Endothelial cell of umbilical vein (primary cell): ENCODE results near the gene NHLRC4. TPM values are rescaled to one million over a fixed set of nuclear protein-coding genes. Genes with fewer than 3 reads are reported as not detected.

ENCODE experiments used
- BruUV-seq: library from RNA; stranded (reverse); fragments of 400-500 nt; replicated peaks from 2 replicates; lab custom pipeline; 2021; lab: Mats Ljungman, UMichigan
- CTCF ChIA-PET: fragments of 300-600, 350-600 bp; sonication (Branson Sonifier 250); formaldehyde crosslinking; loops from one replicate; lab custom pipeline; 2021; ENCODE audit warnings: antibody characterized with exemption, inconsistent platforms; lab: Charles Lee
- POLR2A ChIA-PET: fragments of 300-600, 350-600 bp; sonication (Branson Sonifier 250); formaldehyde crosslinking; loops from one replicate; lab custom pipeline; 2021; ENCODE audit warnings: antibody characterized with exemption, inconsistent platforms; lab: Charles Lee
- DNase-seq: peaks from one replicate; pipeline ENCODE4 v3.0.0-alpha.2; 2011; ENCODE audit warnings: low read depth, low spot score
- FAIRE-seq: peaks from 2 replicates; lab custom pipeline; 2011; peaks lifted over from hg19 to GRCh38; lab: Jason Lieb, UNC
- H2AFZ ChIP-seq: 2 replicates; pipeline ENCODE4 v1.6.0; 2012; ENCODE audit warnings: low read depth, low read length, control low read depth, inconsistent platforms
- H3K27ac ChIP-seq: 2 replicates; pipeline ENCODE4 v1.5.1; 2011; ENCODE audit warnings: low read depth, mild to moderate bottlenecking, control low read depth, low read length, moderate library complexity; ENCODE audit not compliant: insufficient read depth
- H3K27me3 ChIP-seq, 2 experiments: 2 replicates each; pipeline versions ENCODE4 v1.6.0 to v1.6.1; 2011; ENCODE audit warnings: low read length in 2 of 2, mixed read lengths in 1 of 2; ENCODE audit not compliant: control insufficient read depth in 2 of 2, insufficient read depth in 2 of 2
- H3K36me3 ChIP-seq, 2 experiments: 2 replicates in 1 of 2; 3 replicates in 1 of 2; pipeline ENCODE4 v1.5.1; 2011; ENCODE audit warnings: low read length in 2 of 2, mild to moderate bottlenecking in 1 of 2, moderate library complexity in 1 of 2; ENCODE audit not compliant: control insufficient read depth in 2 of 2, insufficient read depth in 2 of 2; ENCODE audit errors: extremely low read depth in 1 of 2
- H3K4me1 ChIP-seq: 3 replicates; pipeline ENCODE4 v1.5.1; 2011; ENCODE audit warnings: mild to moderate bottlenecking, low read length; ENCODE audit not compliant: control insufficient read depth, insufficient read depth; ENCODE audit errors: extremely low read depth
- H3K4me2 ChIP-seq: 2 replicates; pipeline ENCODE4 v1.6.1; 2011; ENCODE audit warnings: low read length, control low read depth, mixed read lengths; ENCODE audit not compliant: insufficient read depth
- H3K4me3 ChIP-seq, 3 experiments: fragments of 200-600 bp in 1 of 3; sonication (generic), shearing (Covaris generic) in 1 of 3; replicated peaks in 1 of 3; 2 replicates each; pipeline ENCODE4 v1.5.1; 2011 to 2016; ENCODE audit warnings: control low read depth in 3 of 3, low read length in 3 of 3, mild to moderate bottlenecking in 2 of 3, inconsistent platforms in 1 of 3, low read depth in 1 of 3, moderate library complexity in 1 of 3; ENCODE audit not compliant: insufficient read depth in 1 of 3
- H3K79me2 ChIP-seq: 2 replicates; pipeline ENCODE4 v1.6.0; 2012; ENCODE audit warnings: low read length, inconsistent platforms; ENCODE audit not compliant: control insufficient read depth, insufficient read depth
- H3K9ac ChIP-seq: replicated peaks from 2 replicates; pipeline ENCODE3; 2011; ENCODE audit warnings: low read length, control low read depth; ENCODE audit not compliant: insufficient read depth; ENCODE audit errors: extremely low read depth
- H3K9me1 ChIP-seq: replicated peaks from 3 replicates; pipeline ENCODE4 v1.6.0; 2011; ENCODE audit warnings: mild to moderate bottlenecking, low read length; ENCODE audit not compliant: control insufficient read depth, insufficient read depth; ENCODE audit errors: extremely low read depth
- H3K9me3 ChIP-seq: replicated peaks from 2 replicates; pipeline ENCODE4 v1.5.1; 2012; ENCODE audit warnings: low read length, inconsistent platforms; ENCODE audit not compliant: control insufficient read depth, insufficient read depth
- H4K20me1 ChIP-seq: replicated peaks from 2 replicates; pipeline ENCODE3; 2011; ENCODE audit warnings: mild to moderate bottlenecking, low read length; ENCODE audit not compliant: control insufficient read depth, insufficient read depth; ENCODE audit errors: extremely low read depth
- CTCF ChIP-seq, 2 donors: IDR thresholded peaks; 1 replicate in 1 of 2; 2 replicates in 1 of 2; pipeline ENCODE4 v1.5.1; 2011; ENCODE audit warnings: low read length in 2 of 2, mild to moderate bottlenecking in 2 of 2, moderate library complexity in 2 of 2, control low read depth in 1 of 2, inconsistent platforms in 1 of 2, low read depth in 1 of 2; ENCODE audit not compliant: insufficient read depth in 1 of 2; ENCODE audit errors: extremely low read depth in 1 of 2
- EZH2 ChIP-seq: IDR thresholded peaks from 2 replicates; pipeline ENCODE4 v1.6.1; 2012; ENCODE audit warnings: borderline replicate concordance, low read depth, mild to moderate bottlenecking, moderate library complexity, low read length, inconsistent platforms; ENCODE audit not compliant: severe bottlenecking
- FOS ChIP-seq: IDR thresholded peaks from 2 replicates; pipeline ENCODE4 v1.6.1; 2011; ENCODE audit warnings: mild to moderate bottlenecking, low read length, moderate library complexity, borderline replicate concordance; ENCODE audit not compliant: insufficient read depth
- GATA2 ChIP-seq: IDR thresholded peaks from 2 replicates; pipeline ENCODE4 v1.7.0; 2011; ENCODE audit warnings: low read depth, mild to moderate bottlenecking, moderate library complexity, mixed read lengths, low read length; ENCODE audit not compliant: insufficient read length, insufficient read depth
- JUN ChIP-seq: IDR thresholded peaks from 2 replicates; pipeline ENCODE4 v1.6.1; 2011; ENCODE audit warnings: borderline replicate concordance, low read depth; ENCODE audit not compliant: insufficient read length, insufficient read depth
- MAX ChIP-seq: IDR thresholded peaks from 2 replicates; pipeline ENCODE4 v1.6.1; 2011; ENCODE audit not compliant: insufficient read depth, insufficient read length
- MYC ChIP-seq: IDR thresholded peaks from one replicate; pipeline ENCODE4 v1.6.1; 2011; ENCODE audit warnings: mild to moderate bottlenecking, low read depth, low read length
- POLR2A ChIP-seq: IDR thresholded peaks from 2 replicates; pipeline ENCODE4 v1.6.1; 2012; ENCODE audit warnings: low read depth, mild to moderate bottlenecking, control low read depth, low read length
- POLR2AphosphoS5 ChIP-seq: IDR thresholded peaks from 2 replicates; pipeline ENCODE4 v1.6.1; 2012; ENCODE audit warnings: low read depth, mild to moderate bottlenecking, control low read depth, low read length, moderate library complexity; ENCODE audit not compliant: insufficient read depth
- dilution Hi-C: fragments of 300-500 bp; cut with MboI; formaldehyde crosslinking; loops from one replicate; pipeline ENCODE4 v1.15.0; 2019; ENCODE audit warnings: low sequenced_read_pairs; ENCODE audit not compliant: extremely low pct_ligation_motif_present
- intact Hi-C: fragments of 100-400 bp; cut with micrococcal nuclease; formaldehyde crosslinking; loops from one replicate; pipeline ENCODE4 v1.10.0; 2022
- polyA plus RNA-seq, 4 experiments: library from polyadenylated mRNA; depleted of rRNA in 3 of 4; stranded (reverse) in 3 of 4; unstranded in 1 of 4; fragments of >200 nt; gene quantifications; 2 replicates each; pipeline versions ENCODE4 v1.2.1 to v1.2.3, GENCODE V29; 2011 to 2012; ENCODE audit warnings: missing spikeins in 1 of 4
- total RNA-seq: library from RNA; stranded (reverse); gene quantifications from 2 replicates; pipeline ENCODE4 v1.2.3, GENCODE V29; 2021

The NHLRC4 gene
- total and polyA plus RNA-seq, 2 donors (not counting 3 experiments of a cell fraction or from before 2014, with no cell fraction given), result 0.73 to 0.94 TPM

DNA sequence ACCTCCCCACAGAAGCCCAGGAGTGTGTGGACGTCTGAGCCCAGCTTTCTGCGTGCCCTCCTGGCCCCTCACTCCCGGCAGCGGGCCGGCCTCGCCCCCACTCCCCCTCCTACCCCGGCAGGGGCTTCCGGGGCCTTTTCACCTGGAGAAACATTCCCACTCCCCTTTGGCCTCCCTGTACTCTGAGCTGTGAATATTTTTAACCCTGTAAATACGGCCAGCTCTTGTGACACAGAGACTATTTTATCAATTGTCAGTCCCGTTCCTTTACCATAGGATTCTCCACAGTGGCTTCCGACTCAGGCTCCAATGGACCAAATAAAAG lies 12.5 kb upstream of the NHLRC4 start:
- no peaks in the 10 kb centered on the region for H3K79me2 ChIP-seq
- DNase-seq (no peak), FAIRE-seq (peak; percentile 73)
- H3K9me3 ChIP-seq, result no peaks in the 10 kb centered on the region
- peaks cover 6% of the 10 kb centered on the region for H3K4me1 ChIP-seq
- no peak overlapping the region for H3K4me3 ChIP-seq
- CTCF ChIA-PET, result interaction anchor here (0.7 to 2.8 kb wide), 4 partner anchors 10 to 25 kb away, joined by 3 to 9 read pairs (median 4); partner anchors contain the start of gene NHLRC4
- TF ChIP-seq CTCF (IDR thresholded peaks at IDR 0.05; ENCODE audit: extremely low read depth in 1 of 2, insufficient read depth in 1 of 2, low read depth in 1 of 2, low read length in 2 of 2) (no peak), POLR2AphosphoS5 (no peak), EZH2 (no peak), GATA2 (no peak), FOS (no peak), JUN (no peak), MAX (no peak), POLR2A (no peak), MYC (no peak)
- intact Hi-C loops, result no loop called here
- BruUV-seq, result no TSS peak
- POLR2A ChIA-PET, result no interaction called here
- H3K9me1 ChIP-seq, result no peaks in the 10 kb centered on the region
- H3K9ac ChIP-seq, result no peak overlapping the region
- peaks cover 2 to 3% of the 10 kb centered on the region in 2 experiments for H3K27me3 ChIP-seq
- no peaks in the 10 kb centered on the region for H4K20me1 ChIP-seq
- H3K4me2 ChIP-seq, result no peak overlapping the region
- dilution Hi-C loops, result no loop called here
- no peak overlapping the region for H3K27ac ChIP-seq
- peaks cover 0 to 11% of the 10 kb centered on the region in 2 experiments for H3K36me3 ChIP-seq
- no peak overlapping the region for H2AFZ ChIP-seq
